GM06990 (cell line): ENCODE results near the gene PI4K2B.
A peak's percentile ranks its signal among the peaks of the same experiment; 100 is the strongest.
"Not testable (repeated sequence)": the region's sequence is repeated elsewhere in the genome, so short reads cannot be mapped to it uniquely, and the experiment has no call there.

ENCODE experiments used
- DNase-seq: peaks from one replicate; pipeline ENCODE4 v3.0.0-alpha.2; 2011; ENCODE audit not compliant: insufficient read length; ENCODE audit errors: extremely low read depth
- H3K27me3 ChIP-seq: replicated peaks from 2 replicates; pipeline ENCODE4 v1.6.0; 2011; ENCODE audit warnings: low read length; ENCODE audit not compliant: control insufficient read depth, insufficient read depth
- H3K36me3 ChIP-seq: 2 replicates; pipeline ENCODE4 v1.5.1; 2011; ENCODE audit warnings: low read length; ENCODE audit not compliant: control insufficient read depth, insufficient read depth
- H3K4me3 ChIP-seq: replicated peaks from 2 replicates; pipeline ENCODE4 v1.5.1; 2011; ENCODE audit warnings: low read depth, mild to moderate bottlenecking, control low read depth, low read length
- CTCF ChIP-seq: IDR thresholded peaks from 2 replicates; pipeline ENCODE4 v1.5.1; 2011; ENCODE audit warnings: low read length, control low read depth, mild to moderate bottlenecking, inconsistent platforms; ENCODE audit not compliant: insufficient read depth, poor library complexity, severe bottlenecking

The PI4K2B gene

GRCh38 chr4:25236971-25237370, 3.1 kb downstream of the PI4K2B start:
- H3K36me3 ChIP-seq: no peaks in the 10 kb centered on the region
- H3K27me3 ChIP-seq: no peaks in the 10 kb centered on the region
- peak overlapping the region; percentile 19; the same call in 1 of the 2 replicates for H3K4me3 ChIP-seq
- TF ChIP-seq CTCF: no peak
- no peak for DNase-seq

- DNase-seq: no peak
- no peaks in the 10 kb centered on the region for H3K36me3 ChIP-seq
- no peak for TF ChIP-seq CTCF
- H3K27me3 ChIP-seq: no peaks in the 10 kb centered on the region
- no peak overlapping the region for H3K4me3 ChIP-seq
Measured at GRCh38 chr4:25238052-25238451, 4.2 kb downstream of the PI4K2B start.

GRCh38 chr4:25239528-25239927, 5.7 kb downstream of the PI4K2B start:
- H3K27me3 ChIP-seq, H3K4me3 ChIP-seq, H3K36me3 ChIP-seq, DNase-seq: not testable (repeated sequence)

- DNase-seq, H3K4me3 ChIP-seq, H3K27me3 ChIP-seq, H3K36me3 ChIP-seq: not testable (repeated sequence)
Measured at GRCh38 chr4:25240754-25241210, 6.9 kb downstream of the PI4K2B start.

GRCh38 chr4:25242195-25242594, 8.4 kb downstream of the PI4K2B start:
- not testable (repeated sequence) for H3K4me3 ChIP-seq, DNase-seq, H3K36me3 ChIP-seq, H3K27me3 ChIP-seq

- no peak for DNase-seq
- H3K27me3 ChIP-seq: no peaks in the 10 kb centered on the region
- H3K36me3 ChIP-seq: no peaks in the 10 kb centered on the region
- H3K4me3 ChIP-seq: no peak overlapping the region
- TF ChIP-seq CTCF: no peak
Measured at GRCh38 chr4:25245181-25245580, 11.3 kb downstream of the PI4K2B start.

- no peak for DNase-seq
- no peaks in the 10 kb centered on the region for H3K27me3 ChIP-seq
- no peak overlapping the region for H3K4me3 ChIP-seq
- TF ChIP-seq CTCF: no peak
- no peaks in the 10 kb centered on the region for H3K36me3 ChIP-seq
Measured at GRCh38 chr4:25246680-25247611, 13.1 kb downstream of the PI4K2B start.

GRCh38 chr4:25248875-25249274, 15.0 kb downstream of the PI4K2B start:
- H3K27me3 ChIP-seq, H3K4me3 ChIP-seq, DNase-seq, H3K36me3 ChIP-seq: not testable (repeated sequence)

- not testable (repeated sequence) for H3K4me3 ChIP-seq, H3K27me3 ChIP-seq, DNase-seq, H3K36me3 ChIP-seq
Measured at GRCh38 chr4:25249494-25249893, 15.7 kb downstream of the PI4K2B start.
